ENCODE data around the gene PABPN1.

DNA sequence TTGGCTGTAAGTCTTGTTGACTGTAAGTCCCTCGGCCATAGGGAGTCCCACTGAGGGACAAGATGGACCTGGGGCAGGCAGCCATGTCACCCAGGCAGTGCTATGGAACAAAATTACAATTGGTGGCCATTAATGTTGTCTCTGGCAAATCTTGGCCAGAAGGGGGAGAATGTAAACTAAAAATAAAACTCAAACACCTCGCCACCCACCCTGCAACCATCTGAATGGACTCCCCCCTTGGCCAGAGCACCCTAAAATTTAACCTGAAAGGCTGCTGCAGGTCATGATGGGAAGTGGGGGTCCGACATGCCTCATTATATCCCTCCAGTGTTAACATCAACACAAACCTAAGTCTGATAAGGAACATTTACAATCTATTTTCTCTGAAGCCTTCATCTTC lies 23.2 kb downstream of the PABPN1 start:
- TF ChIP-seq, protein P1, sequence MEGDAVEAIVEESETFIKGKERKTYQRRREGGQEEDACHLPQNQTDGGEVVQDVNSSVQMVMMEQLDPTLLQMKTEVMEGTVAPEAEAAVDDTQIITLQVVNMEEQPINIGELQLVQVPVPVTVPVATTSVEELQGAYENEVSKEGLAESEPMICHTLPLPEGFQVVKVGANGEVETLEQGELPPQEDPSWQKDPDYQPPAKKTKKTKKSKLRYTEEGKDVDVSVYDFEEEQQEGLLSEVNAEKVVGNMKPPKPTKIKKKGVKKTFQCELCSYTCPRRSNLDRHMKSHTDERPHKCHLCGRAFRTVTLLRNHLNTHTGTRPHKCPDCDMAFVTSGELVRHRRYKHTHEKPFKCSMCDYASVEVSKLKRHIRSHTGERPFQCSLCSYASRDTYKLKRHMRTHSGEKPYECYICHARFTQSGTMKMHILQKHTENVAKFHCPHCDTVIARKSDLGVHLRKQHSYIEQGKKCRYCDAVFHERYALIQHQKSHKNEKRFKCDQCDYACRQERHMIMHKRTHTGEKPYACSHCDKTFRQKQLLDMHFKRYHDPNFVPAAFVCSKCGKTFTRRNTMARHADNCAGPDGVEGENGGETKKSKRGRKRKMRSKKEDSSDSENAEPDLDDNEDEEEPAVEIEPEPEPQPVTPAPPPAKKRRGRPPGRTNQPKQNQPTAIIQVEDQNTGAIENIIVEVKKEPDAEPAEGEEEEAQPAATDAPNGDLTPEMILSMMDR (conservative IDR thresholded peaks at IDR 0.05; ENCODE audit: low read depth, low read length): peak; percentile 31; the same call in 1 of the 2 replicates
- no peak for TF ChIP-seq EZH2 (IDR thresholded peaks at IDR 0.05; ENCODE audit: borderline replicate concordance, low read depth, low read length, poor library complexity, severe bottlenecking)

Measured in A673 (cell line).